Activated CD8-positive, alpha-beta T cell treated with anti-CD3 and anti-CD28 coated beads for 36 hours (primary cell): ENCODE measurements around the gene ECI1. TPM values are rescaled to one million over a fixed set of nuclear protein-coding genes. Genes with fewer than 3 reads are reported as not detected.

ENCODE experiments used
- ATAC-seq: fragments of 200-7000 bp; cut with Tn5 transposase; one replicate; pipeline ENCODE4 v1.10.0; 2021; ENCODE audit warnings: mild to moderate bottlenecking, moderate library complexity
- CTCF ChIA-PET: fragments of 350-600 bp; sonication (Branson Sonifier 250); formaldehyde crosslinking; loops from one replicate; lab custom pipeline; 2021; ENCODE audit warnings: antibody characterized with exemption; lab: Charles Lee
- POLR2A ChIA-PET: fragments of 350-600 bp; sonication (Branson Sonifier 250); formaldehyde crosslinking; loops from one replicate; lab custom pipeline; 2021; ENCODE audit warnings: antibody characterized with exemption; lab: Charles Lee
- DNase-seq: peaks from one replicate; pipeline ENCODE4 v3.0.0-alpha.2; 2020
- H3K27ac Mint-ChIP-seq: one replicate; pipeline ENCODE4 v1.8.0; 2021; ENCODE audit warnings: mild to moderate bottlenecking, mixed read lengths
- H3K27me3 Mint-ChIP-seq: one replicate; pipeline ENCODE4 v1.8.0; 2021; ENCODE audit warnings: mixed read lengths
- H3K36me3 Mint-ChIP-seq: one replicate; pipeline ENCODE4 v1.8.0; 2021; ENCODE audit warnings: low read depth, mixed read lengths
- H3K4me1 Mint-ChIP-seq: one replicate; pipeline ENCODE4 v1.8.0; 2021; ENCODE audit warnings: low read depth, mixed read lengths
- H3K4me3 Mint-ChIP-seq: one replicate; pipeline ENCODE4 v1.8.0; 2021; ENCODE audit warnings: mild to moderate bottlenecking, moderate library complexity, mixed read lengths
- H3K9me3 Mint-ChIP-seq: one replicate; pipeline ENCODE4 v1.8.0; 2021; ENCODE audit warnings: mixed read lengths
- CTCF ChIP-seq: fragments of 200-600 bp; IDR thresholded peaks from one replicate; pipeline ENCODE4 v1.8.0; 2022; ENCODE audit warnings: antibody characterized with exemption, mild to moderate bottlenecking
- intact Hi-C: fragments of 100-400 bp; cut with micrococcal nuclease; formaldehyde crosslinking; loops from one replicate; pipeline ENCODE4 v1.10.0; 2022
- total RNA-seq, 2 experiments: library from RNA; stranded (reverse); gene quantifications; one replicate each; pipeline ENCODE4 v1.2.3, GENCODE V29; 2021

ECI1 gene
- total RNA-seq, 2 experiments from 2014 or later: 37.4 to 40.5 TPM

GRCh38 chr16:2275476-2276367 is 24.3 kb upstream of the ECI1 start:
- Mint-ChIP-seq H3K4me1 (no peaks in the 10 kb centered on the region), H3K4me3 (no peak overlapping the region), H3K36me3 (no peaks in the 10 kb centered on the region), H3K27ac (no peak overlapping the region), H3K9me3 (no peaks in the 10 kb centered on the region), H3K27me3 (no peaks in the 10 kb centered on the region)
- intact Hi-C loops: no loop called here
- DNase-seq: no peak
- no peak for TF ChIP-seq CTCF
- CTCF ChIA-PET: no interaction called here
- POLR2A ChIA-PET: interaction anchor here (1.0 to 1.3 kb wide), 3 partner anchors 18 to 221 kb away, joined by 3 to 5 read pairs (median 3); no protein-coding TSS in a partner anchor
- no peak for ATAC-seq

- H3K36me3 Mint-ChIP-seq: no peaks in the 10 kb centered on the region
- no peak overlapping the region for H3K27ac Mint-ChIP-seq
- H3K9me3 Mint-ChIP-seq: no peaks in the 10 kb centered on the region
- ChIA-PET CTCF (no interaction called here), POLR2A (no interaction called here)
- intact Hi-C loops: no loop called here
- ATAC-seq: no peak
- H3K4me3 Mint-ChIP-seq: no peak overlapping the region
- peaks cover 9% of the 10 kb centered on the region for H3K4me1 Mint-ChIP-seq
- no peaks in the 10 kb centered on the region for H3K27me3 Mint-ChIP-seq
- no peak for TF ChIP-seq CTCF
- no peak for DNase-seq
These were observed 22.5 kb upstream of the ECI1 start for GRCh38 chr16:2273931-2274330.

GRCh38 chr16:2273484-2273883 is 22.1 kb upstream of the ECI1 start:
- no peak for DNase-seq
- intact Hi-C loops: no loop called here
- no peaks in the 10 kb centered on the region for H3K27me3 Mint-ChIP-seq

GRCh38 chr16:2271848-2272461 is 20.6 kb upstream of the ECI1 start:
- intact Hi-C loops: no loop called here
- CTCF ChIA-PET: interaction anchor here (0.9 kb wide), 1 partner anchor 20 kb away, joined by 3 read pairs; the partner anchor contains the start of gene ECI1
- no peak for ATAC-seq
- POLR2A ChIA-PET: interaction anchor here (0.9 to 2.3 kb wide), 3 partner anchors 11 to 117 kb away, joined by 3 to 7 read pairs (median 6); partner anchors contain the start of genes BRICD5 and TRAF7
- H3K27ac Mint-ChIP-seq: no peak overlapping the region
- no peak for DNase-seq
- H3K4me3 Mint-ChIP-seq: no peak overlapping the region
- no peaks in the 10 kb centered on the region for H3K27me3 Mint-ChIP-seq
- no peaks in the 10 kb centered on the region for H3K9me3 Mint-ChIP-seq
- no peak for TF ChIP-seq CTCF
- peaks cover 11% of the 10 kb centered on the region for H3K4me1 Mint-ChIP-seq
- H3K36me3 Mint-ChIP-seq: peaks cover 8% of the 10 kb centered on the region

More at GRCh38 chr16:2273484-2273883, 22.1 kb upstream of the ECI1 start:
- TF ChIP-seq CTCF: no peak
- Mint-ChIP-seq H3K4me3 (no peak overlapping the region), H3K27ac (no peak overlapping the region), H3K9me3 (no peaks in the 10 kb centered on the region), H3K36me3 (no peaks in the 10 kb centered on the region), H3K4me1 (peaks cover 11% of the 10 kb centered on the region)
- no peak for ATAC-seq
- ChIA-PET POLR2A (no interaction called here), CTCF (no interaction called here)
